Heart left ventricle (tissue), 13 donors: ENCODE results near the gene HDLBP.

ENCODE experiments used
- CTCF ChIP-seq, 12 donors: fragments of 200-600 bp; sonication (generic) in 4 of 12; IDR thresholded peaks; one replicate each; pipeline versions ENCODE4 v1.5.0 to v1.8.0; 2018 to 2022; ENCODE audit warnings: antibody characterized with exemption in 12 of 12, mild to moderate bottlenecking in 5 of 12
- POLR2A ChIP-seq, 2 donors: fragments of 450-650 bp; IDR thresholded peaks; one replicate each; pipeline ENCODE4 v1.6.1; 2017; ENCODE audit warnings: antibody characterized with exemption in 2 of 2, mild to moderate bottlenecking in 2 of 2, moderate library complexity in 2 of 2
- donor health status: ischemic (EF 13 %, LVEDD 7.1; RV severe dilation, severe dysfunction).
- donor health status: DM: no; HTN: yes; CAD: no.
- donor health status: DM: no; HTN: no; CAD: no.
- donor health status: ischemic (EF 25% LVEDD 6.9; RV normal size, moderate dysfunction).
- donor health status: ischemic (EF 25% LVEDD 5.7; RV mildly dilated, moderate dysfunction).
- donor health status: ischemic (EF 35%, LVEDD 5.7; RV mildly dilated, moderate dysfunction).
- donor health status: nonischemic (EF 11% LVEDD 7.7; RV severe dilation, severe dysfunction).
- donor health status: DM: yes; HTN: yes; CAD: no.
- donor health status: PGD.
- donor health status: ischemic (EF 29% LVEDD 5.4; RV normal size, mild dysfunction).
- donor health status: nonischemic (EF 23%, LVEDD 6.1; RV moderate dilation, normal function).

GRCh38 chr2:241242306-241242705 lies 73.2 kb downstream of the HDLBP start:
- TF ChIP-seq CTCF (IDR thresholded peaks at IDR 0.05), result no peak
- no peak for TF ChIP-seq POLR2A (IDR thresholded peaks at IDR 0.05)
